ENCODE measurements around the gene MRPL20. TPM values are rescaled to one million over a fixed set of nuclear protein-coding genes. Genes with fewer than 3 reads are reported as not detected.
A peak's percentile ranks its signal among the peaks of the same experiment; 100 is the strongest.
"Not testable (repeated sequence)": the region's sequence is repeated elsewhere in the genome, so short reads cannot be mapped to it uniquely, and the experiment has no call there.

Gene MRPL20
- polyA plus RNA-seq, 3 donors = 84.3 to 186 (median 156) TPM

- intact Hi-C loops (cut with micrococcal nuclease) = no loop called here
- H3K27ac Mint-ChIP-seq = peak overlapping the region in 1 of 7 donors; percentile 25
- H3K36me3 Mint-ChIP-seq = no peaks in the 10 kb centered on the region
- no peaks in the 10 kb centered on the region for H3K27me3 ChIP-seq (ENCODE audit: control insufficient read depth in 2 of 2, insufficient read depth in 2 of 2, low read length in 2 of 2)
- H3K4me3 ChIP-seq (replicated peaks in 1 of 3; ENCODE audit: low read depth in 2 of 3, low read length in 3 of 3) = no peak overlapping the region
- no peaks in the 10 kb centered on the region for H3K79me2 ChIP-seq (ENCODE audit: insufficient read depth, low read length)
- H3K4me2 ChIP-seq (replicated peaks; ENCODE audit: extremely low read depth, low read length, poor library complexity, severe bottlenecking) = no peak overlapping the region
- no peaks in the 10 kb centered on the region for H3K9me3 Mint-ChIP-seq
- H4K20me1 ChIP-seq (ENCODE audit: insufficient read depth, low read length) = no peaks in the 10 kb centered on the region
- no peak overlapping the region for H2AFZ ChIP-seq (ENCODE audit: insufficient read depth, low read depth, low read length, poor library complexity, severe bottlenecking)
- H3K36me3 ChIP-seq (replicated peaks in 1 of 2; ENCODE audit: control insufficient read depth in 1 of 2, insufficient read depth in 2 of 2, low read length in 2 of 2) = no peaks in the 10 kb centered on the region
- no peak overlapping the region for H3K4me3 Mint-ChIP-seq
- no peaks in the 10 kb centered on the region for H3K4me1 Mint-ChIP-seq
- H3K27ac ChIP-seq (ENCODE audit: low read depth in 1 of 2, low read length in 2 of 2) = no peak overlapping the region
- peaks cover 1 to 20% (median 2%) of the 10 kb centered on the region in 3 donors for H3K27me3 Mint-ChIP-seq (ENCODE audit: low read depth in 3 of 3)
- WGBS (ENCODE audit: insufficient coverage) = 95% methylated on average over 16 of the region's 16 CpGs
- no peak for DNase-seq
- TF ChIP-seq CTCF (IDR thresholded peaks at IDR 0.05) = no peak
- H3K9me3 ChIP-seq (replicated peaks in 1 of 2; ENCODE audit: control insufficient read depth in 1 of 2, insufficient read depth in 1 of 2, low read length in 2 of 2) = no peaks in the 10 kb centered on the region
- H3K4me1 ChIP-seq (ENCODE audit: control insufficient read depth in 1 of 2, insufficient read depth in 2 of 2, low read length in 2 of 2) = no peaks in the 10 kb centered on the region
- no peak overlapping the region for H3K9ac ChIP-seq (ENCODE audit: insufficient read depth, low read length, poor library complexity, severe bottlenecking)
Measured at GRCh38 chr1:1452882-1453281, 45.8 kb upstream of the MRPL20 start.

GRCh38 chr1:1452365-1452739, 45.3 kb upstream of the MRPL20 start:
- peaks cover 1 to 20% (median 2%) of the 10 kb centered on the region in 3 donors for H3K27me3 Mint-ChIP-seq (ENCODE audit: low read depth in 3 of 3)
- H3K27ac ChIP-seq (ENCODE audit: low read depth in 1 of 2, low read length in 2 of 2); H3K9ac ChIP-seq (ENCODE audit: insufficient read depth, low read length, poor library complexity, severe bottlenecking); H3K9me3 ChIP-seq (replicated peaks in 1 of 2; ENCODE audit: control insufficient read depth in 1 of 2, insufficient read depth in 1 of 2, low read length in 2 of 2); H3K27ac Mint-ChIP-seq; H2AFZ ChIP-seq (ENCODE audit: insufficient read depth, low read depth, low read length, poor library complexity, severe bottlenecking); DNase-seq; H3K4me3 ChIP-seq (replicated peaks in 1 of 3; ENCODE audit: low read depth in 2 of 3, low read length in 3 of 3); H3K9me3 Mint-ChIP-seq; H3K36me3 Mint-ChIP-seq; H3K27me3 ChIP-seq (ENCODE audit: control insufficient read depth in 2 of 2, insufficient read depth in 2 of 2, low read length in 2 of 2); H3K4me3 Mint-ChIP-seq; H3K4me2 ChIP-seq (replicated peaks; ENCODE audit: extremely low read depth, low read length, poor library complexity, severe bottlenecking); H3K79me2 ChIP-seq (ENCODE audit: insufficient read depth, low read length); intact Hi-C loops (cut with micrococcal nuclease); H3K36me3 ChIP-seq (replicated peaks in 1 of 2; ENCODE audit: control insufficient read depth in 1 of 2, insufficient read depth in 2 of 2, low read length in 2 of 2); H3K4me1 Mint-ChIP-seq; H4K20me1 ChIP-seq (ENCODE audit: insufficient read depth, low read length); H3K4me1 ChIP-seq (ENCODE audit: control insufficient read depth in 1 of 2, insufficient read depth in 2 of 2, low read length in 2 of 2): not testable (repeated sequence)
- WGBS (ENCODE audit: insufficient coverage) = 67% methylated on average over 3 of the region's 8 CpGs

Data from CD14-positive monocyte (primary cell).